ENCODE data around the gene OSBPL10. TPM values are rescaled to one million over a fixed set of nuclear protein-coding genes. Genes with fewer than 3 reads are reported as not detected.
A peak's percentile ranks its signal among the peaks of the same experiment; 100 is the strongest.

Gene OSBPL10
- polyA plus RNA-seq, 1 experiment = 11.2 TPM

DNA sequence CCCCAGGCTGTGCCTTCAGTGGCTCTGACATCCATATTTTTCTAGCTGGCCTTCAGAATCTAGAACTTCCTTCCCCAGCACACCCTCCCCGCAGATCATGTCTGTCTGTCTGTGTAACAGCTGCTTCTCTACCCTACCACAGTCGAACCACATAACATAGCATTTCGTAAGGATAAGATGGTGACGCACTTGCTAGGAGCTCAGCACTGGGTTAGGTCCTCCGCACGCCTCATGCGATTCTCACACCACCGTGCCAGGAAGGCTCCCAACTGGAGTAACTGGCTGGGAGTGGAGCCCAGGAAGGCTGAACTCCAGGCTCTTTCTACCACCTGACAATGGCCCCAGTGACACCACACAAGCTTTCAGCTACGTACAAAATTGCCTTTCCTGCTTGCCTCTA lies 279.8 kb downstream of the OSBPL10 start:
- DNase-seq (ENCODE audit: low read depth) = no peak

GRCh38 chr3:31699309-31699953 lies 281.6 kb downstream of the OSBPL10 start:
- no peak for DNase-seq (ENCODE audit: low read depth)
- ChIA-PET CTCF (no interaction called here), POLR2A (no interaction called here)
- no peaks in the 10 kb centered on the region for H3K36me3 ChIP-seq (ENCODE audit: control insufficient read depth, insufficient read depth, low read length)
- no peaks in the 10 kb centered on the region for H3K27me3 ChIP-seq (ENCODE audit: control insufficient read depth, insufficient read depth, low read length)
- no peak for TF ChIP-seq CTCF (IDR thresholded peaks at IDR 0.05; ENCODE audit: insufficient read depth, low read depth, low read length)
- H3K4me3 ChIP-seq (ENCODE audit: low read depth, low read length) = no peak overlapping the region

More for the DNA sequence above, 279.8 kb downstream of the OSBPL10 start:
- Histone ChIP-seq H3K36me3 (ENCODE audit: control insufficient read depth, insufficient read depth, low read length) (no peaks in the 10 kb centered on the region), H3K4me3 (ENCODE audit: low read depth, low read length) (no peak overlapping the region), H3K27me3 (ENCODE audit: control insufficient read depth, insufficient read depth, low read length) (no peaks in the 10 kb centered on the region)
- TF ChIP-seq CTCF (IDR thresholded peaks at IDR 0.05; ENCODE audit: insufficient read depth, low read depth, low read length) = no peak
- ChIA-PET POLR2A (no interaction called here), CTCF (interaction anchor here (1.1 kb wide), 1 partner anchor 9 kb away, joined by 3 read pairs; no protein-coding TSS in a partner anchor)

GRCh38 chr3:31696815-31697548 lies 284.1 kb downstream of the OSBPL10 start:
- no peak for DNase-seq (ENCODE audit: low read depth)
- CTCF ChIA-PET = interaction anchor here (0.6 kb wide), 1 partner anchor 340 kb away, joined by 4 read pairs; no protein-coding TSS in a partner anchor
- no peak for TF ChIP-seq CTCF (IDR thresholded peaks at IDR 0.05; ENCODE audit: insufficient read depth, low read depth, low read length)

DNA sequence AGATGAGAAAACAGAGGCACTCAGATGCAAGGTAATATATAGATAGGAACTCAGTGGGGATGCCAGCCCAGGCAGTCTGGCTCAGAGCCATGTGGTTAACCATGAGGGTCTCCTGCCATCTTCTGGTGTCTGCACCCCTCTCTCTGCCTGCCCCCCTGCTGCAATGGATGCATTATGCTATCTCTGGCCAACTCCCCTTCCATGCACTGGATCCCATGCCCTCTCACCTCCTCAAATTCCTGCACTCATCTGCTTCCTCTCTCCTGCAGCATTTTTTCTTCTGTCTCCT lies 285.1 kb downstream of the OSBPL10 start:
- no peak for TF ChIP-seq CTCF (IDR thresholded peaks at IDR 0.05; ENCODE audit: insufficient read depth, low read depth, low read length)
- CTCF ChIA-PET = interaction anchor here (1.0 kb wide), 1 partner anchor 73 kb away, joined by 3 read pairs; no protein-coding TSS in a partner anchor
- POLR2A ChIA-PET = no interaction called here

More at GRCh38 chr3:31696815-31697548, 284.1 kb downstream of the OSBPL10 start:
- Histone ChIP-seq H3K27me3 (ENCODE audit: control insufficient read depth, insufficient read depth, low read length) (no peaks in the 10 kb centered on the region), H3K36me3 (ENCODE audit: control insufficient read depth, insufficient read depth, low read length) (no peaks in the 10 kb centered on the region), H3K4me3 (ENCODE audit: low read depth, low read length) (no peak overlapping the region)
- POLR2A ChIA-PET = no interaction called here

GRCh38 chr3:31695280-31696008 lies 285.6 kb downstream of the OSBPL10 start:
- Histone ChIP-seq H3K27me3 (ENCODE audit: control insufficient read depth, insufficient read depth, low read length) (no peaks in the 10 kb centered on the region), H3K36me3 (ENCODE audit: control insufficient read depth, insufficient read depth, low read length) (peaks cover 2% of the 10 kb centered on the region; the same call in 1 of the 2 replicates), H3K4me3 (ENCODE audit: low read depth, low read length) (no peak overlapping the region)
- TF ChIP-seq CTCF (IDR thresholded peaks at IDR 0.05; ENCODE audit: insufficient read depth, low read depth, low read length) = peak; percentile 7; the same call in 1 of the 2 replicates
- CTCF ChIA-PET = interaction anchor here (0.8 to 1.0 kb wide), 3 partner anchors 9 to 73 kb away, joined by 3 to 5 read pairs (median 4); no protein-coding TSS in a partner anchor
- POLR2A ChIA-PET = no interaction called here
- DNase-seq (ENCODE audit: low read depth) = no peak

More for the DNA sequence above, 285.1 kb downstream of the OSBPL10 start:
- no peaks in the 10 kb centered on the region for H3K27me3 ChIP-seq (ENCODE audit: control insufficient read depth, insufficient read depth, low read length)
- no peak for DNase-seq (ENCODE audit: low read depth)
- peaks cover 2% of the 10 kb centered on the region; the same call in 1 of the 2 replicates for H3K36me3 ChIP-seq (ENCODE audit: control insufficient read depth, insufficient read depth, low read length)
- no peak overlapping the region for H3K4me3 ChIP-seq (ENCODE audit: low read depth, low read length)
